MCF 10A (cell line): ENCODE results near the gene EGR4. TPM values are rescaled to one million over a fixed set of nuclear protein-coding genes. Genes with fewer than 3 reads are reported as not detected.

Experiments
- BruUV-seq: library from RNA; stranded (reverse); fragments of 400-500 nt; replicated peaks from 2 replicates; lab custom pipeline; 2021; lab: Mats Ljungman, UMichigan
- CTCF ChIA-PET: fragments of 300-600 bp; sonication (Branson Sonifier 250); formaldehyde crosslinking; extraction: SDS; loops from one replicate; lab custom pipeline; 2021; ENCODE audit warnings: antibody characterized with exemption, inconsistent platforms; lab: Yijun Ruan, JAX
- POLR2A ChIA-PET: fragments of 300-600, 350-650 bp; sonication (Branson Sonifier 250); formaldehyde crosslinking; extraction: SDS; loops from one replicate; lab custom pipeline; 2020; ENCODE audit warnings: antibody characterized with exemption, inconsistent platforms; lab: Yijun Ruan, JAX
- DNase-seq: peaks from one replicate; pipeline ENCODE4 v3.0.0-alpha.2; 2018; ENCODE audit not compliant: unreplicated experiment
- H3K27ac Mint-ChIP-seq: one replicate; pipeline ENCODE4 v1.8.0; 2022; ENCODE audit warnings: mild to moderate bottlenecking, low read depth, mixed read lengths; ENCODE audit not compliant: unreplicated experiment
- H3K27me3 Mint-ChIP-seq: one replicate; pipeline ENCODE4 v1.8.0; 2022; ENCODE audit warnings: mixed read lengths; ENCODE audit not compliant: insufficient read depth, unreplicated experiment
- H3K36me3 Mint-ChIP-seq: one replicate; pipeline ENCODE4 v1.8.0; 2022; ENCODE audit warnings: mild to moderate bottlenecking, moderate library complexity, mixed read lengths; ENCODE audit not compliant: insufficient read depth, unreplicated experiment
- H3K4me1 Mint-ChIP-seq: one replicate; pipeline ENCODE4 v1.8.0; 2022; ENCODE audit warnings: mixed read lengths; ENCODE audit not compliant: insufficient read depth, unreplicated experiment
- H3K4me3 Mint-ChIP-seq: one replicate; pipeline ENCODE4 v1.8.0; 2022; ENCODE audit warnings: mild to moderate bottlenecking, moderate library complexity, mixed read lengths; ENCODE audit not compliant: unreplicated experiment
- H3K9me3 Mint-ChIP-seq: one replicate; pipeline ENCODE4 v1.8.0; 2022; ENCODE audit warnings: mixed read lengths; ENCODE audit not compliant: unreplicated experiment
- intact Hi-C: fragments of 100-400 bp; cut with micrococcal nuclease; formaldehyde crosslinking; loops from 2 replicates; pipeline ENCODE4 v1.14.1; 2022
- total RNA-seq: library from RNA; stranded (reverse); gene quantifications from 2 replicates; pipeline ENCODE4 v1.2.3, GENCODE V29; 2022
- TF ChIP-seq, protein P1 (sequence below): fragments of 200-600 bp; IDR thresholded peaks from one replicate; pipeline ENCODE4 v1.8.0; 2022; ENCODE audit warnings: antibody characterized with exemption, mild to moderate bottlenecking; ENCODE audit not compliant: unreplicated experiment

Gene EGR4
- total RNA-seq, 1 experiment from 2014 or later: 0.37 TPM

DNA sequence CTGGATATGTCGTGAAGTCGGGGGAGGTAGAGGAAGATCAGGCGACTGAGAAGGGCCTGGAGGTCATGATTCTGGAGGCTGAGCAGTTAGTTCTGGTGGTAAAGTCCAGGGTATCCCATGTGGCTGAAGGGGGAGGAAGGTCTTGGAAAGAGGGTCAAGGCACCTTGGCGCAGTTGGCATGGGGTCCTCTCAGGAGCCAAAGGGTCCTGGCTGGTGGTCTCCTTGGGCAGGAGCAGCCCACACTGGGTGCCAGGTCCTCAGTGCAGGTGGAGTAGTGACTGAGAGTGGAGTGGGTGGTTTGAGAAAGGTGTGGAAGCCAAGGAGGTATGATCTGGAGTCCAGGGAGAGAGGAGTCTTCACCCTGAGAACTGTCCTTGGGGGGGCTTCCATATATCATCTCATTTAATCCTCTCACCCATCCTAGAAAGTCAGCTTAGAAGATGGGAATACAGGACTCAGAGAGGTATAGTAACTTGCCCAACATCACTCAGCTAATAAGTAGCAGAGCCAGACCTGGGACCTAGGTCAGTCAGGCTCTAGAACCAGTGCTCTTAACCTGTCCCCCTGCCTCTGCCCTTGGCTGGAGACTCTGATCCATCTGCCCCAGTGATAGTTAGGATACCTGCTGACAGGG lies 33.5 kb downstream of the EGR4 start:
- Mint-ChIP-seq H3K27me3 (no peaks in the 10 kb centered on the region), H3K27ac (no peak overlapping the region), H3K36me3 (no peaks in the 10 kb centered on the region), H3K9me3 (no peaks in the 10 kb centered on the region), H3K4me1 (no peaks in the 10 kb centered on the region), H3K4me3 (no peak overlapping the region)
- DNase-seq: no peak
- intact Hi-C loops: loop anchor here (1.0 kb wide), 2 partner anchors 48 to 83 kb away; no protein-coding TSS in a partner anchor
- no TSS peak for BruUV-seq
- CTCF ChIA-PET: interaction anchor here (0.6 to 2.1 kb wide), 14 partner anchors 10 to 394 kb away, joined by 3 to 5 read pairs (median 3); partner anchors contain the start of gene PRADC1
- TF ChIP-seq, protein P1, sequence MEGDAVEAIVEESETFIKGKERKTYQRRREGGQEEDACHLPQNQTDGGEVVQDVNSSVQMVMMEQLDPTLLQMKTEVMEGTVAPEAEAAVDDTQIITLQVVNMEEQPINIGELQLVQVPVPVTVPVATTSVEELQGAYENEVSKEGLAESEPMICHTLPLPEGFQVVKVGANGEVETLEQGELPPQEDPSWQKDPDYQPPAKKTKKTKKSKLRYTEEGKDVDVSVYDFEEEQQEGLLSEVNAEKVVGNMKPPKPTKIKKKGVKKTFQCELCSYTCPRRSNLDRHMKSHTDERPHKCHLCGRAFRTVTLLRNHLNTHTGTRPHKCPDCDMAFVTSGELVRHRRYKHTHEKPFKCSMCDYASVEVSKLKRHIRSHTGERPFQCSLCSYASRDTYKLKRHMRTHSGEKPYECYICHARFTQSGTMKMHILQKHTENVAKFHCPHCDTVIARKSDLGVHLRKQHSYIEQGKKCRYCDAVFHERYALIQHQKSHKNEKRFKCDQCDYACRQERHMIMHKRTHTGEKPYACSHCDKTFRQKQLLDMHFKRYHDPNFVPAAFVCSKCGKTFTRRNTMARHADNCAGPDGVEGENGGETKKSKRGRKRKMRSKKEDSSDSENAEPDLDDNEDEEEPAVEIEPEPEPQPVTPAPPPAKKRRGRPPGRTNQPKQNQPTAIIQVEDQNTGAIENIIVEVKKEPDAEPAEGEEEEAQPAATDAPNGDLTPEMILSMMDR: no peak
- POLR2A ChIA-PET: no interaction called here

DNA sequence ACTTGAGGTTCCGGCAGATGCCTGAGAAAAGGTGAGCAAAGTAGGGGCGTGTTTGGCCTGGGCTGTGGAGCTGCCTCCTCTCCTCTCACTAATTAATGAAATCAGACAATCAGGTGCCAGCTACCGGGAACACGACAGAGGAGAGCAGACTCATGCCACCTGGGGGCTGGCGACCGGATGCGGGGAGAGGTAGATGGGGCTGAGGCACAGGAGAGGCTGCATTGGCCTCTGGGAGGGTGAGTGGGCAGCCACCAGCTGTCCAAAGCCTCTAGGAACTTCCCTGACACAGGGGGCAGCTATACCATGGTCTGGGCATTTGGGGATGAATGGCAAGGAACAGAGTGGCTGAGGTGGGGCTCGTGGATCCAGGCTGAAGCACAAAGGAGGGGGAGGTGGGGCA lies 34.1 kb downstream of the EGR4 start:
- H3K9me3 Mint-ChIP-seq: no peaks in the 10 kb centered on the region
- H3K27ac Mint-ChIP-seq: no peak overlapping the region
- ChIA-PET POLR2A (no interaction called here), CTCF (interaction anchor here (0.6 to 2.1 kb wide), 12 partner anchors 9 to 394 kb away, joined by 3 to 5 read pairs (median 3); partner anchors contain the start of gene PRADC1)
- no peaks in the 10 kb centered on the region for H3K27me3 Mint-ChIP-seq
- H3K4me3 Mint-ChIP-seq: no peak overlapping the region
- H3K36me3 Mint-ChIP-seq: no peaks in the 10 kb centered on the region
- TF ChIP-seq, protein P1: no peak
- intact Hi-C loops: no loop called here
- DNase-seq: no peak
- BruUV-seq: no TSS peak
- H3K4me1 Mint-ChIP-seq: no peaks in the 10 kb centered on the region

DNA sequence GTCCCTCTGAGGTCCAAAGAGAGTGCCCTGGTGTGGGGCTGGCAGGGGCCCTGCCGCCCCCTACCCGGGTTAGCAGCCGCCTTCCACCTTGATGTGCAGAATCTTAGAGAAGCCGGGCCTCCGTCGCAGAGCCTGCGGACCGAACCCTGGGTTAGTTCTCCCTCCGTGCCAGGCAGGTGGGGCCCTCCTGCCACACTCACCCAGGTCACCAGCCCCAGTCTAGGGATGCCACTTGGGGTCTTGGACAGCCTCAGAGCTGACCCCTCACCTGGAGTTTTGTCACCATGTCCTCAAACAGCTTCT lies 34.5 kb downstream of the EGR4 start:
- BruUV-seq: no TSS peak
- Mint-ChIP-seq H3K9me3 (no peaks in the 10 kb centered on the region), H3K4me3 (no peak overlapping the region), H3K36me3 (peaks cover 1% of the 10 kb centered on the region), H3K27me3 (no peaks in the 10 kb centered on the region), H3K27ac (no peak overlapping the region), H3K4me1 (no peaks in the 10 kb centered on the region)
- ChIA-PET POLR2A (no interaction called here), CTCF (interaction anchor here (0.6 to 2.1 kb wide), 10 partner anchors 9 to 267 kb away, joined by 3 to 5 read pairs (median 4); partner anchors contain the start of gene PRADC1)
- no peak for DNase-seq
- TF ChIP-seq, protein P1: no peak
- intact Hi-C loops: no loop called here

DNA sequence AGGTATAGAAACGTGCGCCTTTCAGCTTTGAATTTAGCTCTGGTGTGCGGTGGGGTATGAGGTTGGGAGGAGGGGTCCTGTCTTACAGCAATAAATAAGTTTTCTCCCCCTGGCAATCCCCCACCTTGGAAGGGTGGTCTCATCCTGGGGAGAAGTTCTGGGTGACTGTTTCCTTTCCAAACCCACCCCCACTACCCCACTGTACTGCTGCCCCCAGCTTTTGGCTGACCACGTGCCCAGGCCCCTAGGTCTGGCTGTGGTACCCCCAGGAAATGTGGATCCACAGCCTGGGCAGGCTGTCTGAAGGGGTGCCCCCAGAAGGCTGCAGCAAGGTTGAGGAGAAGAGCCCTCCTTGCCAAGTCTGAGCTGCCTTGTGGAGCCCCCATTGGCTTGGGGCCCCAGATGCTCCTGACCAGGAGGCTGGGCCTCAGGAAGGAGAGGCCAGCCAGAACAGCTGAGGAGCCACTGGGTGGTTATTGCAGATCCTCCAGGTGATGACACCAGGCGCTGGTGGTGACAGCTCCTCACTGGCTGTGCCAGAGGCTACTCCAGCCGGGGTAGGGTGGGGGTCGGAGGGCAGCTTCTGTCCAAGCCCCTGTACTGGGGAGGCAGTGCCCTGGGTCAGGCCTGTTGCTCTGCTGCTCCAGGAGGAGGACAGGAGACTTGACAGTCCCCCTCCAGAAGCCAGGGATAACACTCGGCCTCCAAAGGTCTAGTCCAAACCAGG lies 35.0 kb downstream of the EGR4 start:
- no peak overlapping the region for H3K4me3 Mint-ChIP-seq
- H3K27me3 Mint-ChIP-seq: no peaks in the 10 kb centered on the region
- H3K27ac Mint-ChIP-seq: no peak overlapping the region
- no peaks in the 10 kb centered on the region for H3K4me1 Mint-ChIP-seq
- peaks cover 6% of the 10 kb centered on the region for H3K36me3 Mint-ChIP-seq
- intact Hi-C loops: no loop called here
- no peak for DNase-seq
- ChIA-PET CTCF (interaction anchor here (0.6 to 2.1 kb wide), 7 partner anchors 14 to 1072 kb away, joined by 3 to 5 read pairs (median 3); no protein-coding TSS in a partner anchor), POLR2A (no interaction called here)
- BruUV-seq: no TSS peak
- H3K9me3 Mint-ChIP-seq: no peaks in the 10 kb centered on the region
- TF ChIP-seq, protein P1: no peak
